HG03432 (cell line): ENCODE measurements around the gene ETNK2.

Experiments used
- ATAC-seq: cut with Tn5 transposase; IDR thresholded peaks from one replicate; pipeline ENCODE4 v1.9.1; 2021; ENCODE audit warnings: mild to moderate bottlenecking, moderate library complexity; ENCODE audit not compliant: unreplicated experiment

ETNK2 gene

GRCh38 chr1:204151552-204152309, at the start of gene ETNK2:
Gene ETNK2, minus strand, starts transcription at chr1:204152044. Its CDS starts 192 bp downstream, at chr1:204151852.
- no peak for ATAC-seq

- no peak for ATAC-seq
Observed at GRCh38 chr1:204201348-204202040, 49.6 kb upstream of the ETNK2 start.

- no peak for ATAC-seq
Observed at GRCh38 chr1:204199579-204199978, 47.7 kb upstream of the ETNK2 start.

GRCh38 chr1:204198348-204199340, 46.8 kb upstream of the ETNK2 start:
- no peak for ATAC-seq

GRCh38 chr1:204197068-204197467, 45.2 kb upstream of the ETNK2 start:
- no peak for ATAC-seq

- no peak for ATAC-seq
Observed at GRCh38 chr1:204196068-204196795, 44.4 kb upstream of the ETNK2 start, which contains the start of gene KISS1. Gene KISS1, minus strand, starts transcription at chr1:204196491. Its CDS starts 3,615 bp downstream, at chr1:204192876.

- no peak for ATAC-seq
Observed at GRCh38 chr1:204194771-204195170, 42.9 kb upstream of the ETNK2 start.

GRCh38 chr1:204194080-204194479, 42.2 kb upstream of the ETNK2 start:
- ATAC-seq, result no peak

- ATAC-seq, result no peak
Observed at GRCh38 chr1:204192589-204193352, 40.9 kb upstream of the ETNK2 start.

GRCh38 chr1:204192046-204192445, 40.2 kb upstream of the ETNK2 start:
- no peak for ATAC-seq

- ATAC-seq, result no peak
Observed at GRCh38 chr1:204191456-204191855, 39.6 kb upstream of the ETNK2 start.

GRCh38 chr1:204190212-204191211, 38.7 kb upstream of the ETNK2 start:
- no peak for ATAC-seq

- no peak for ATAC-seq
Observed at GRCh38 chr1:204188959-204189639, 37.3 kb upstream of the ETNK2 start.

- ATAC-seq, result no peak
Observed at GRCh38 chr1:204186597-204186996, 34.8 kb upstream of the ETNK2 start.

GRCh38 chr1:204181116-204181515, 29.3 kb upstream of the ETNK2 start:
- ATAC-seq, result no peak

GRCh38 chr1:204180133-204180532, 28.3 kb upstream of the ETNK2 start:
- ATAC-seq, result no peak

GRCh38 chr1:204178487-204179281, 26.8 kb upstream of the ETNK2 start:
- no peak for ATAC-seq
